Activated CD8-positive, alpha-beta memory T cell treated with anti-CD3 and anti-CD28 coated beads, Interleukin-2, amount 50 U/mL, for 4 hours (primary cell): Measurements from ENCODE around the gene RBM20.
A peak's percentile ranks its signal among the peaks of the same experiment; 100 is the strongest.

Experiments used
- DNase-seq: peaks from one replicate; pipeline ENCODE4 v3.0.0-alpha.2; 2020

The RBM20 gene

GRCh38 chr10:110841767-110842267, 197.7 kb downstream of the RBM20 start:
- no peak for DNase-seq

GRCh38 chr10:110842326-110842904, 198.3 kb downstream of the RBM20 start:
- no peak for DNase-seq

GRCh38 chr10:110843031-110843430, 198.9 kb downstream of the RBM20 start:
- peak; percentile 35 for DNase-seq

- DNase-seq: no peak
These were observed 199.9 kb downstream of the RBM20 start for GRCh38 chr10:110843796-110844616.

- no peak for DNase-seq
These were observed 200.4 kb downstream of the RBM20 start for GRCh38 chr10:110844617-110844881.

- no peak for DNase-seq
These were observed 201.1 kb downstream of the RBM20 start for GRCh38 chr10:110845192-110845755.

- no peak for DNase-seq
These were observed 201.9 kb downstream of the RBM20 start for GRCh38 chr10:110845756-110846620.

- DNase-seq: no peak
These were observed 203.2 kb downstream of the RBM20 start for GRCh38 chr10:110847374-110847773.

GRCh38 chr10:110848106-110848505, 204.0 kb downstream of the RBM20 start:
- DNase-seq: no peak

- DNase-seq: no peak
These were observed 206.0 kb downstream of the RBM20 start for GRCh38 chr10:110850099-110850498.

- peak; percentile 47 for DNase-seq
These were observed 207.0 kb downstream of the RBM20 start for GRCh38 chr10:110851020-110851612.

GRCh38 chr10:110852255-110852896, 208.2 kb downstream of the RBM20 start:
- no peak for DNase-seq

- DNase-seq: no peak
These were observed 208.8 kb downstream of the RBM20 start for GRCh38 chr10:110852947-110853346.

- no peak for DNase-seq
These were observed 209.9 kb downstream of the RBM20 start for GRCh38 chr10:110853921-110854605.

- DNase-seq: no peak
These were observed 213.4 kb downstream of the RBM20 start for GRCh38 chr10:110857265-110858171.

GRCh38 chr10:110858297-110858934, 214.3 kb downstream of the RBM20 start:
- no peak for DNase-seq

GRCh38 chr10:110859206-110859972, 215.3 kb downstream of the RBM20 start:
- no peak for DNase-seq

- DNase-seq: no peak
These were observed 215.8 kb downstream of the RBM20 start for GRCh38 chr10:110859973-110860376.

GRCh38 chr10:110860576-110861241, 216.6 kb downstream of the RBM20 start:
- no peak for DNase-seq
